Ureter (tissue), 1 donor: ENCODE results near the gene ZNF557. TPM values are rescaled to one million over a fixed set of nuclear protein-coding genes. Genes with fewer than 3 reads are reported as not detected.
"Not testable (repeated sequence)": the region's sequence is repeated elsewhere in the genome, so short reads cannot be mapped to it uniquely, and the experiment has no call there.

Source experiments
- DNase-seq: peaks from one replicate; pipeline ENCODE4 v3.0.0-alpha.2; 2020; ENCODE audit warnings: low spot score
- total RNA-seq: library from RNA; stranded (reverse); gene quantifications from one replicate; pipeline ENCODE4 v1.2.4, GENCODE V29; 2023
- donor health status: DM: yes; HTN: yes; CAD: no.

Gene ZNF557
- total RNA-seq, result 14.8 TPM

DNA sequence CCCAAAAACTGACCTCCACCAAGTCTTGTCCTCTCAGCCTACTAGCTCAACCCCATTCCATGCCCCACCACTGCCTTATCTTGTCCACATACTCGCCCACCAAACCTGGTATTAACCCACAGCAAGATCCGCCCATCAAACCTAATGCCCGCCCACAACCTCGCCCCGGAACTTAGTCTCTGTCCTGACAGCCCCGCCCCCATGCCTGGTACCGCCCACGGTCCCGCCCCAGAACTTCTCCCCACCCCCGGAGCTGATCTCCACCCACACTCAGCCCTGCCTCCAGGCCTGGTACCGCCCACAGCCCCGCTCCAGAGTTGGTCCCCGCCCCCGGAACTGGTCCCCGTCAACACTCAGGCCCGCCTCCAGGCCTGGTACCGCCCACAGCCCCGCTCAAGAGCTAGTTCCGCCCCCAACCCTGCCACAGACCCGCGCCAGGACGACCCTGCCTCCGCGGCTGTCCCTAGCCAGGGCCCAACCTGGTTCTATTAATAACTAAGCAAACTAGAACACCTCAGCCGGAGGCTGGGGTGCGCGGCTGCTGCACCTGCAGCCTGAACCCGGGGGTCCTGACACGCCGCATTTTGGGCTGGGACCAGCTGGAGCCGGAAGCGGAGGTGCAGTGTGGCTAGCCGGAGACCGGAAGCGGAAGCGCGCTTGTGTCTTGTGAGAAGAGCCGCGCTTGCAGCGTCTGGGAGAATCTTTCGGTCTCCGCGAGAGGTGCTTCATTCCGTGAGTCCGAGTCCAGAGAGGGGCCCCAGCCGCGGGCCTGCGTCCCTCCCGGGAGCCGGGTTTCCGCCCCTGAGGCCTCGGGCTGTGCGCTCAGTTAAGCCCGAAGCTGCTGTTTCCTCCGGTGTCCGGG, at the start of gene ZNF557:
Gene ZNF557 (plus strand): TSS at position 662 of the 862 bp plus-strand sequence. CDS start 5,372 bp downstream, outside the sequence.
- DNase-seq, result peak; percentile 99

DNA sequence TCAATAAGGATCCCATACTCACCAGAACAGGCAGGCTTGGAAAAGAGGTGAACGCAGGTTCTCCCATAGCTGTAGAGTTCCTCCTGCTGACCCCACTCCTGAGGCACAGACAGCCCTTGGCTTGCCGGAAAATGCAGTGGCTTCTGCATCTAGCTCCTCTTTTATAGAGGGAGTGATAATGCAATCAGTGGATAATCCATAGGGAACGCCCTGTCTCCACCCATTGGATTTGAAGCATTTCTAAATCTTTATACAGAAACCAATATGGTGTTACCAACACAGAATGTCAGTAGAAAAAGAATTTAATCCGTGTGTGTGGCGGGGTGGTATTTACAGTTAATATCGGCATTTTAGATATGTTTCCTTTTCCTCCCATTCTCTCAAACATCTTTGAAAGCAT, 48.2 kb upstream of the ZNF557 start, which contains the start of gene MBD3L2B:
Gene MBD3L2B (minus strand): TSS at position 101 of the 400 bp plus-strand sequence. CDS start 34 bp downstream, at position 67.
- DNase-seq, result not testable (repeated sequence)

DNA sequence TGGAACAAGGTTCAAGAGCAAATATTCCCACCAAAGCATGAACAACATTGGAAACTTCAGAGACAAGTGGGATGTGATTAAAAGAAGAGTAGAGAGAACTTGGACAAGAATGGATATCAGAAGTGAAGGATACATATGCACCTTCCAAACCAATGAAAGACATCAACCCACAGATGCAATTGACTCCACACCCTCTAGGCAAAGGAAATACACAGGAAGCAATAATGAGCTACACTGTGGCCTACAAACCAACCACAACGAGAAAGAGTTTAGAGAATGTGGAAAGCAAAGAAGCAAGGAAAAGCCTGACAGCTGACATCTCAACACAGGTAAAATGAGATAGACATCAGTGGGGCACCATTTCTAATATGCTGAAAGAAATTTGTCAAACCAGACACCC, 40.7 kb upstream of the ZNF557 start:
- not testable (repeated sequence) for DNase-seq

DNA sequence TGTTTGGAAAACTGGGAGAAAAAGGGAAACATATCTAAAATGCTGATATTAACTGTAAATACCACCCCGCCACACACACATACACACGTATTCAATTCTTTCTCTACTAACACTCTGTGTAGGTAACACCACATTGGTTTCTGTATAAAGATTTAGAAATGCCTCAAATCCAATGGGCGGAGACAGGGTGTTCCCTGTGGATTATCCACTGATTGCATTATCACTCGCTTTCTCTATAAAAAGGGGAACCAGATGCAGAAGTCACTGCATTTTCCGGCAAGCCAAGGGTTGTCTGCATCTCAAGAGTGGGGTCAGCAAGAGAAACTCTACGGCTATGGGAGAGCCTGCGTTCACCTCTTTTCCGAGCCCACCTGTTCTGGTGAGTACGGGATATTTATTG, 39.2 kb upstream of the ZNF557 start, which contains the start of gene MBD3L5:
Gene MBD3L5 (plus strand): TSS at position 301 of the 400 bp plus-strand sequence. CDS start 34 bp downstream, at position 335.
- not testable (repeated sequence) for DNase-seq

DNA sequence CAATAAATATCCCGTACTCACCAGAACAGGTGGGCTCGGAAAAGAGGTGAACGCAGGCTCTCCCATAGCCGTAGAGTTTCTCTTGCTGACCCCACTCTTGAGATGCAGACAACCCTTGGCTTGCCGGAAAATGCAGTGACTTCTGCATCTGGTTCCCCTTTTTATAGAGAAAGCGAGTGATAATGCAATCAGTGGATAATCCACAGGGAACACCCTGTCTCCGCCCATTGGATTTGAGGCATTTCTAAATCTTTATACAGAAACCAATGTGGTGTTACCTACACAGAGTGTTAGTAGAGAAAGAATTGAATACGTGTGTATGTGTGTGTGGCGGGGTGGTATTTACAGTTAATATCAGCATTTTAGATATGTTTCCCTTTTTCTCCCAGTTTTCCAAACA, 29.4 kb upstream of the ZNF557 start, which contains the start of gene MBD3L4:
Gene MBD3L4 (minus strand): TSS at position 101 of the 400 bp plus-strand sequence. CDS start 35 bp downstream, at position 66.
- not testable (repeated sequence) for DNase-seq

DNA sequence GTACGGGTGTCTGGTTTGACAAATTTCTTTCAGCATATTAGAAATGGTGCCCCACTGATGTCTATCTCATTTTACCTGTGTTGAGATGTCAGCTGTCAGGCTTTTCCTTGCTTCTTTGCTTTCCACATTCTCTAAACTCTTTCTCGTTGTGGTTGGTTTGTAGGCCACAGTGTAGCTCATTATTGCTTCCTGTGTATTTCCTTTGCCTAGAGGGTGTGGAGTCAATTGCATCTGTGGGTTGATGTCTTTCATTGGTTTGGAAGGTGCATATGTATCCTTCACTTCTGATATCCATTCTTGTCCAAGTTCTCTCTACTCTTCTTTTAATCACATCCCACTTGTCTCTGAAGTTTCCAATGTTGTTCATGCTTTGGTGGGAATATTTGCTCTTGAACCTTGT, 27.9 kb upstream of the ZNF557 start:
- DNase-seq, result not testable (repeated sequence)

DNA sequence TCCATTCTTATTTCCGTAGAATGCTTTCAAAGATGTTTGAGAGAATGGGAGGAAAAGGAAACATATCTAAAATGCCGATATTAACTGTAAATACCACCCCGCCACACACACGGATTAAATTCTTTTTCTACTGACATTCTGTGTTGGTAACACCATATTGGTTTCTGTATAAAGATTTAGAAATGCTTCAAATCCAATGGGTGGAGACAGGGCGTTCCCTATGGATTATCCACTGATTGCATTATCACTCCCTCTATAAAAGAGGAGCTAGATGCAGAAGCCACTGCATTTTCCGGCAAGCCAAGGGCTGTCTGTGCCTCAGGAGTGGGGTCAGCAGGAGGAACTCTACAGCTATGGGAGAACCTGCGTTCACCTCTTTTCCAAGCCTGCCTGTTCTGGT, 20.5 kb upstream of the ZNF557 start, which contains the start of gene MBD3L2:
Gene MBD3L2 (plus strand): TSS at position 301 of the 400 bp plus-strand sequence. CDS start 53 bp downstream, at position 354.
- not testable (repeated sequence) for DNase-seq

DNA sequence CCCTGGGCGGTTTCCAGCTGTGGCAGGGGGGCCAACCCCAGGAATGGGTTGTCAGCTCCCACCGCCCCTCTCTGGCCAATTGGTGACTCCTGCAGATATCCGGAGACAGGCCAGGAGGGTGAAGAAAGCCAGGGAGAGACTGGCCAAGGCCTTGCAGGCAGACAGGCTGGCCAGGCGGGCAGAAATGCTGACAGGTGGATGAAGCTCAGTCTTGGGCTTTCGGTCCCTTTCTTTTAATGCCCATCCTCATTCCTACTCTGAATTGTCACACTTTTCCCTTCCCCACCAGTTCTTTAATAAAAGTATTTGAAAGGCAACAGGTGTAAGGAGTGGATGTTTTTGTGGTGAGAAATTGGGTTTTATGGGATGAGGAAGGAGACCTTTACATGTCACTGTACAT, 18.1 kb upstream of the ZNF557 start:
- not testable (repeated sequence) for DNase-seq

DNA sequence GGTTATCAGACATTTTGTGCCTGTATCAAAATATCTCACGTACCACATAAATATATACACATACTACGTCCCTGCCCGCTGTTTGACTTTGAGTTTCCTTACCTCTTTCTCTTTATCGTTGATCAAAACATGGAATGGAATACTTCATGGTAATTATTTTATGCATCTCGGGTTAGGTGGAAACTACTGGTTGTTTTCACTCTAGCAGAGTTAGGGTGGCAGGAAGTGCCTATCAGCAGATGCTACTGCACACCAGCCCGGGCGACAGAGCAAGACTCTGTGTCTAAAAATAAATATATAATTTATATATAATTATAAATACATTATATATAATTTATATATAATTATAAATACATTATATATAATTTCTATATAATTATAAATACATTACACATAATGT, 16.6 kb upstream of the ZNF557 start:
- DNase-seq, result not testable (repeated sequence)

DNA sequence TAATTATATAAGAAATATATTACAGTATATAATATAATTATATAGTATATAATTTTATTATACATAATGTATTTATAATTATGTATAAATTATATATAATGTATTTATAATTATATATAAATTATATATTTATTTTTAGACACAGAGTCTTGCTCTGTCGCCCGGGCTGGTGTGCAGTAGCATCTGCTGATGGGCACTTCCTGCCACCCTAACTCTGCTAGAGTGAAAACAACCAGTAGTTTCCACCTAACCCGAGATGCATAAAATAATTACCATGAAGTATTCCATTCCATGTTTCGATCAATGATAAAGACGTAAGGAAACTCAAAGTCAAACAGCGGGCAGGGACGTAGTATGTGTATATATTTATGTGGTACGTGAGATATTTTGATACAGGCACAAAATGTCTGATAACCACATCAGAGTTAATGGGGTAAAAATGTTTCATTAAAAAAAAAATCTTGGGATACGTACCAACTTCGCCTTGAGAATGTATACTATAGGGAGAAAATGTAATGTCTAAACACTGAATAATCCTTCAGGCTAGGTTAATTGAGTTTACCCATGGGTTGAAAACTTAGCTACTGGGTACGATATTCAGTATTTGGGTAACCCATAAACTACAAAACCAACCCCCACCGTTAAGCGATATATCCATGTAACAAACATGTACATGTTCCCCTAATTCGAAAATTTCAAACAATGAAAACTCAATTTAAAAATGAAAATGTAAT, 14.7 kb upstream of the ZNF557 start:
- not testable (repeated sequence) for DNase-seq

DNA sequence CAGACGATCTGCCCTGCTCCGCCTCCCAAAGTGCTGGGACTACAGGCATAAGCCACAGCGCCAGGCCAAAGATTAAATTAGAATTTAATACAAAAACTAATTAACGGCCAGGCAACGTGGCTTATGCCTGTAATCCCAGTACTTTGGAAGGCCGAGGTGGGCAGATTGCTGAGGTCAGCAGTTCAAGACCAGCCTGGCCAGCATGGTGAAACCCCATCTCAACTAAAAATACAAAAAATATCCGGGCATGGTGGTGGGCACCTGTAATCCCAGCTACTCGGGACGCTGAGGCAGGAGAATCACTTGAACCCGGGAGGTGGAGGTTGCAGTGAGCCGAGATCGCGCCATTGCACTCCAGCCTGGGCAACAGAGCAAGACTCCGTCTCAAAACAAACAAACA, 13.8 kb upstream of the ZNF557 start:
- not testable (repeated sequence) for DNase-seq

DNA sequence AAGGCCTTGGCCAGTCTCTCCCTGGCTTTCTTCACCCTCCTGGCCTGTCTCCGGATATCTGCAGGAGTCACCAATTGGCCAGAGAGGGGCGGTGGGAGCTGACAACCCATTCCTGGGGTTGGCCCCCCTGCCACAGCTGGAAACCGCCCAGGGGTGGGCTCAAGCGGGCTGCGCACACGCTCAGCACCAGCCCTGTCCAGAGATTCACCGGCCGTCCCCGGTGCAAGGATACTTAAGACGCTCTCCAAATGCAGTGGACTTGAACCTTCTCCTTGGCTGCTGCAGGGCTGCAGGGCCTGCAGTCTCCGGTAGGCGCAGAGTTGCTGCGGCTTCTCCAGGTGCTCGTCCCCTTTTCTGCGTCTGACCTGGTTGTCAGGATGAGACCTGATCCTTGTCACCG, 13.1 kb upstream of the ZNF557 start:
- DNase-seq, result not testable (repeated sequence)

DNA sequence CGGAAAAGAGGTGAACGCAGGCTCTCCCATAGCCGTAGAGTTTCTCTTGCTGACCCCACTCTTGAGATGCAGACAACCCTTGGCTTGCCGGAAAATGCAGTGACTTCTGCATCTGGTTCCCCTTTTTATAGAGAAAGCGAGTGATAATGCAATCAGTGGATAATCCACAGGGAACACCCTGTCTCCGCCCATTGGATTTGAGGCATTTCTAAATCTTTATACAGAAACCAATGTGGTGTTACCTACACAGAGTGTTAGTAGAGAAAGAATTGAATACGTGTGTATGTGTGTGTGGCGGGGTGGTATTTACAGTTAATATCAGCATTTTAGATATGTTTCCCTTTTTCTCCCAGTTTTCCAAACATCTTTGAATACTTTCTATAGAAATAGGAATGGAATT, 10.9 kb upstream of the ZNF557 start, which contains the start of gene MBD3L3:
Gene MBD3L3 (minus strand): TSS at position 101 of the 400 bp plus-strand sequence. CDS start 71 bp downstream, at position 30.
- DNase-seq, result not testable (repeated sequence)

DNA sequence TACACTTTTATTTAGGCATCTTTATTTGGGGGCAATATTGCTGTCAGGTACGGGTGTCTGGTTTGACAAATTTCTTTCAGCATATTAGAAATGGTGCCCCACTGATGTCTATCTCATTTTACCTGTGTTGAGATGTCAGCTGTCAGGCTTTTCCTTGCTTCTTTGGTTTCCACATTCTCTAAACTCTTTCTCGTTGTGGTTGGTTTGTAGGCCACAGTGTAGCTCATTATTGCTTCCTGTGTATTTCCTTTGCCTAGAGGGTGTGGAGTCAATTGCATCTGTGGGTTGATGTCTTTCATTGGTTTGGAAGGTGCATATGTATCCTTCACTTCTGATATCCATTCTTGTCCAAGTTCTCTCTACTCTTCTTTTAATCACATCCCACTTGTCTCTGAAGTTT, 9.5 kb upstream of the ZNF557 start:
- not testable (repeated sequence) for DNase-seq

DNA sequence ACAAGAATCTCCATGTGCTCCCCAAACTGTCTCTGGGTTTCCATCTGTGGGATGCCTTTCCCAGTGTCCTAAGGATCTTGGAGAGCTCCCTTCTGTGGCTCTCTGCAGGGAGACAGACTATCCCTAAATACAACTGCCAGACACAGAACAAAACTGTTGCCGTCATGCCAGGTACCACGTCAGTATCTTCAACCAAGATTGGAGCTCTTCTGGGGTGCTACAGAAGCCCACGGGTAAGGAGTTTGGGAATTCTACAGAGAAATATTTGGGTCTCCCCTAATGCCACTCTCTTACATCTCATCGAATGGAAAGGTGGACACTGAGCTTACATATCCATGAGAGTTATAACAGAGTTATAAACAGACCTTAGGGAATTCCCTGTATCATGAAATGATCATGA, 6.2 kb upstream of the ZNF557 start:
- no peak for DNase-seq

DNA sequence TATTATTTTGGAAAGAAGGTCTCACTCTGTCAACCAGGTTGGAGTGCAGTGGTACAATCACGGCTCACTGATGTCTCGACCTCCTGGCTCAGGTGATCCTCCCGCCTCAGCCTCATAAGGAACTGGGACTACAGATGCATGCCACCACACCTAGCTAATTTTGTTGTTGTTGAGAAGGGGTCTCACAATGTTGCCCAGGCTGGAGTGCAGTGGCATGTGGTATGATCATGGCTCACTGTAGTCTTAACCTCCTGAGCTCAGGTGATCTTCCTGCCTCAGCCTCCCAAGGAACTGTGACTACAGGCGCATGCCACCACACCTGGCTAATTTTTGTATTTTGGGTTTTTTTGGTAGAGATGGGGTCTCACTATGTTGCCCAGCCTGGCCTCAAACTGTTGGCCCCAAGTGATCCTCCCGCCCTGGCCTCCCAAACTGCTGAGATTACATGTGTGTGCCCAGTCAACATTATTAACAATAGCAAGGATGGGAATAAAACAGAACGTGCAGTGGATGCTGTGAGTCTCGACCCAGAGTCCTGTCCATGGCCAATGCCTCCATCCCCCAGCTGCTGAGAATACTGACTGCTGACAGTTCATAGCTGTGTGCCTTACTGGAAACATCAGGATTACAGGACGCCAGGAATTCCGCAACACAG, 5.6 kb upstream of the ZNF557 start:
- DNase-seq, result no peak

DNA sequence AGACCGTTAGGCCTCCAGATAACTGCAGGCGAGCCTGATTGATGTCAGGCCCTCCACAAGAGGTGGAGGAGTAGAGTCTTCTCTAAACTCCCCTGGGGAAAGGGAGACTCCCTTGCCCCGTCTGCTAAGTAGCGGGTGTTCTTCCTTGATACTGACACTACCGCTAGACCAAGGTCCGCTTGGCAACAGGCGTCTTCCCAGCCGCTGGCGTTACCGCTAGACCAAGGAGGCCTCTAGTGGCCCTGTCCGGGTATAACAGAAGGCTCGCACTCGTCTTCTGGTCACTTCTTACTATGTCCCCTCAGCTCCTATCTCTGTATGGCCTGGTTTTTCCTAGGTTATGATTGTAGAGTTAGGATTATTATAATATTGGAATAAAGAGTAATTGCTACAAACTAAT, 2.4 kb upstream of the ZNF557 start:
- not testable (repeated sequence) for DNase-seq

DNA sequence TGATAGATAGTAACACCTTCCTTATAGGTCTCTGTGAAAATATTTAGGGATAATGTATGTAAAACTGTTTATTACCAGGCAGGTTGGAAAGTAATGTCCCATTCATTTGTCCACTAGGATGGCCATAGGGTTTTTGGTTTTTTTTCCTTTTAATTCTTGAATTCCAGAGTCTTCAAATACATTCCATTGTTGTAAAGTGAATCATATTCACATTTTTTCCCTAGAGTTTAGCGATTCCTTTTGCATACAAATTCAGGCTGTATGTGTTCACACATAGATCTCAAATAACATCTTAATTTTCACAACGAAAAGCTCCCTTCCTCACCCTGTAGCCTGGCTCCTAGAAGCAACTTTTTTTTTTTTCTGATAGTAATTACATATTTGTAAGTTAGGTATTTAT, 1.8 kb upstream of the ZNF557 start:
- no peak for DNase-seq

DNA sequence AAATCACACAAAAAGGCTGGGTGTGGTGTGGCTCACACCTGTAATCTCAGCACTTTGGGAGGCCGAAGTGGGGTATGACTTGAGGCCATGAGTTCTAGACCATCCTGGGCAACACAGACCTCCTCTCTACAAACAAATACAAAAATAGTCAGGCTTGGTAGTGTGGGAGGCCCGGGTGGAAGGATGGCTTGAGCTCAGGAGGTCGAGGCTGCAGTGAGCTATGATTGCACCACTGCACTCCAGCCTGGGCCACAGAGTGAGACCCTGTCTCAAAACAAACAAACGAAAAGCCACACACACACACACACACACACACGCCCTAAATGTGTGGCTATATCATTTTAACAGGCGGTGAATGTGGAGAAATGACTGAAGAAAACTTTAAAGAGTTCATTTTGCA, 904 bp upstream of the ZNF557 start:
- DNase-seq, result no peak

DNA sequence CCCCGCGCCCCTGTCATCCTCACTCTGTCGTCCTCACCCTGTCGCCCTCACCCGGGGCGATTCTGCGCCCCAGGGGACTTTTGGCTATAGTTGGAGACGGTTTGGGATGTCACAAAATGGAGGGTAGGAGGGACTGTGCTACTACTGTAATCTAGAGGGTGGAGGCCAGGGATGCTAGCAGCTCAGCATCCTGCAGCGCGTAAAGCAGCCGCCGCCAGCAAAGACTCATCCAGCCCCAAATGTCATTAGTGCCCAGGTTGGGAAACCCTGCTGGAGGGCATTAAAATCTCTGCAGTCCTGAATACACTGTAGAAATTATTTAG, 362 bp downstream of the ZNF557 start:
- DNase-seq, result no peak

DNA sequence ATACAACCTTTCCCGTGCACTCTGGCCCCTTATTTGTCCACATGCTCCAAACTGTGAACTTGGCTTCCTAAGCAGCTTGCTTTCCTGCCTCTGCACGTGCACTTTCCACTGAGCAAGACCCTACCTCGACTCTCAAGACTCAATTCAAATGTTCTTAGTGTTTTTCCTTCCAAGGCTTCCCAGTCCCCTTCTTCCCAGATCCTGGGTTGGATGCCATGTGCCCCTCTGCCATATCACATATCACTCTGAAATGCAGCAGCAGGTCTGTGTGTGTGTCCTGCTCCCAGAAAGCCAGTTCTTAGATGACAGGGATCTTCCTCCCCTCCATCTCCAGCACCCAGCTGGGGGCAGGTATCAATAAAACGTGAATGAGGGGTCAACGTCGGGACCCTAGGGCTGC, 3.0 kb downstream of the ZNF557 start:
- no peak for DNase-seq
